T-helper 2 cell (primary cell): ENCODE data around the gene LTBR.
"Not testable (repeated sequence)": the region's sequence is repeated elsewhere in the genome, so short reads cannot be mapped to it uniquely, and the experiment has no call there.

Source experiments
- DNase-seq, 5 experiments: peaks; one replicate each; pipeline versions ENCODE4 v3.0.0 to v3.0.0-alpha.2; 2012 to 2022
- total RNA-seq, 2 donors: gene quantifications; one replicate each; lab custom pipeline; 2026; lab: John Stamatoyannopoulos, UW

LTBR gene
- 0 to 0.31 reads per million in 2 donors for total RNA-seq

DNA sequence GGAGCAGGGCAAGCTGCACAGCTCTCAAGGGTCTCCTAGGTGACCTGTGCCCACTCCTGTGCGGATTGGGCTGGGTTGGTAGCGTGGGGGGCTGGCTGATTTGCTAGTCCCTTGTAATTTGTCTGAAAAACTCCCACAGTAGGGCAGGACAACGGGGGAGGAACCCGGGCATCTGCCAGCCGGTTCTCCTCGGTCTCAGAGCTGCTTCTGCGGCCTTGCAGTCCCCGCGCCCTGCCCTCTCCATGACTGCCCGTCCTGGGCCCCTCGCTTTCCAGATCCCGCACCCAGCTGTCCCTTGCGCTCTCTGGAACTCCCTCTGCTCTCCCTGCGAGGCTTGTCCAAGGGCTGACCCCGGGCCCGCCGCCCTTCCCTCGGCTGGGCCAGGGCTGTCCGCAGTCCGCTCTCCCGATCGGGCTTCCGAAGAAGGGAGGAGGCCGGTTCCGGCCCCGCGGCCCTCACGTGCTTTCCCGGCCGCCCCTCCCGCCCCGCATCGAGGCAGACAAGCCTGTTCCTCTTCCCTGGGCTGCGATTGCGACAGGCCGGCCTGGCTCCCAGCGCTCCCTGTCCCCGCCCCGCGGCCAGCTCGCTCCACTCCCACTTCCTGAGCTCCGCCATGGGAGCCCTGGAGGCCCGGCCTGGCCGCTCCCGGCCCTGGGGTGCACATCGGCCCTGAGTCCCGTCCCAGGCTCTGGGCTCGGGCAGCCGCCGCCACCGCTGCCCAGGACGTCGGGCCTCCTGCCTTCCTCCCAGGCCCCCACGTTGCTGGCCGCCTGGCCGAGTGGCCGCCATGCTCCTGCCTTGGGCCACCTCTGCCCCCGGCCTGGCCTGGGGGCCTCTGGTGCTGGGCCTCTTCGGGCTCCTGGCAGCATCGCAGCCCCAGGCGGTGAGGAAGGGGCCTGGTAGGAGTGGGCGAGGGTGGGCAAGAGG, at the start of gene LTBR:
Gene LTBR (plus strand): TSS at position 591 of the 927 bp plus-strand sequence. CDS start 197 bp downstream, at position 788.
- DNase-seq, result no peak

DNA sequence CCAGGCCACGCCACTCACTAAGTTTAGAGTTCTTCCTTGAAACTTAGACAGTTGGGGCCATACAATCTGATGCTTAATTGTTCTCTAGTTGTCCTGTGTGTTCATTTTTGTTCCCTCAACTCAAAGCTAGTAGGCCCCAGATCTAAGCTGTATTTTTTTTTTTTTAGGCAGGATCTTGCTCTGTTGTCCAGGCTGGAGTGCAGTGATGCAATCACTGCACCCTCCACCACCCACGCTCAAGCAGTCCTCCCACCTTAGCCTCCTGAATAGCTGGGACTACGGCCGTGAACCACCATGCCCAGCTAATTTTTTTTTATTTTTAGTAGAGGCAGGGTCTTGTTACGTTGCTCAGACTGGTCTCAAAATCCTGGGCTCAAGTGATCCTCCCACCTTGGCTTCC, 49.6 kb upstream of the LTBR start:
- no peak for DNase-seq

DNA sequence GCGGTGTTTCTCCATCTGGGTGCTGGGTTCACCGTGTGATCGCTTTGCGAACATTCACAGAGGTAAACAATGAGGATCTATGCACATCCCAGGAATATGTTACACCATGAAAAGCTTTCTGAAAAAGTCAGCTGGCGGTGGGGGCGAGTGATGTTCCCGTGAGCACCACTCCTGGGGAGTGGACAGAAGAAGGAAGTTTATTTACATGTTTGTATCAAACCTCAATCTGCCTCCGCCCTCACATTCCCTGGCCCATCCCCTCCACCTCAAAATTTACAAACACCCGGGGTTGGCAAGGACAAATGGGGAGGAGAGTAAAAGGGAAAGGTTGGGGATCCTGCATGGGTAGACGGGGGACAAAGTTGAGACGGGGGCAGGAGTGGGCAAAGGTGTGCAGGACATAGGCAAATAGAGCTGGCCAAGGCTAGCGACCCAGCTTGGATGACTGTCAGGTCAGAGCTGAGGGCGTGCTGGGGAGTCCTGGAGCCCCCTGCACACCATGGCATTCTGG, 49.0 kb upstream of the LTBR start:
- DNase-seq, result no peak

DNA sequence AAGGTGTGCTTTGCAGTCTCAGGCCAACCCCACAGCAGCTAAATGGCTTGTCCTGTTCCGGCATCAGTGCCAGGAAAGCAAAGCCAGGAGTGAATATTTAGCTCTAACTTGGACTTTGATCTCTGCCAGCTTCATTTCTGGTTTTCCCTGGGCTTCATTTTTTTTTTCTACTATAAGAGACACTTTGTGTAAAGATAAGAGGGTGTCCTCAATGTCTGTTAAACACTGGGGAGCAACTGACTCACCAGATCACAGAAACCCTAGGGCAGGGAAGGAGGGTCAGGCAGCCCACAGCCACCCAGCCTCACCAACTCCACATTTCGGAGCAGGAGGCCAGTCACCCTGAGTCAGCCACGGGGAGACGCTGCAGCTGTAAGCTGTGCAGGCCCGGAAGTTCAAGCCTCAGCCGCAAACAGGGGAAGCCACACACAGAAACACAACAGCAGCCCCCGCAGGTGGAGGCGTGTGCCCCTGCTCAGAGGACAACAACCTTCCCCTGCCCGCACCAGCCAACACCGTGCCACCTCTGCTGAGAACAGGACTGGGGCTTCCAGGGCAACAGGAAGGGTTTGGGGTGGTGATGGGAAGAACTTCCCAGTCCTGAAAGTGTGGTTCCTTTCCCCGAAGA, 48.4 kb upstream of the LTBR start:
- peak; percentile 54 to 94 (median 77) for DNase-seq

DNA sequence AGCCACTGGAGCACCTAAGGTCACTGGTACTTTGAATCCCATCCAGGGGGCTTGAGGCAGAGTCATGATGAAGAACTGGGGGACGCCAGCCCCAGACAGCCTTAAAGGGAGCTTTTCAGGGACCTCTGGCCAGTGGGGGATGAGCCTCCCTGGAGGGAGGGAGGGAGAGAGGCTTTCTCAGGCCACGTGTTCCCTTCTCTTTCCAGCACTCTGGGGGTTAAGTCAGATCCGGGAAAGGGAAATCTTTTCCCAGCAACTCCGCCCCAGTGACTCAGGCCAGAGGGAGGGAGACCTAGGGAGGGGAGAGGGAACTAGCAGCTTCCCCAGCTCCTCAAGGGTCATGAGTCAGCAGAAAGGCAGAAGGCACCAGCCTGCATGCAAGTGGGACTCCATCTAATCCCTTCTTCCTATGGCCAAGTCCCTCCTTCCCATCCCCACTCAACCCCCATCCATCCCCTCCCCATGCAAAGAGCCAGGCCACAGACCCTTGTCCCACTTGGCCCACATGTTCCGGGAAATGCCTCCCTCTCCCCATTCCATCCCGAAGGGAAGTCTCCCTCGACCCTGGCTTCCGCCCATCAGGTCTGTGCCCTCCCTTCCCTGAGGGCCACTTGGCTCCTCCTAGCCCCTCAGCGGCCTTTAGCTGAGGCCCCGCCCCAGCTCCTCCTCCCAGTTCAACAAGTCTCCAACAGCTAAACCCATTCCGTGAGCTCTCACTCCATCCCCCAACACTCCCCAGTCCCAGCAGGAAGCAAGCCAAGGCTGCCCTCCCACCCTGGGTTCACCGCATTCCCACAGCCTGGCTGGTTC, 47.7 kb upstream of the LTBR start:
- peak in 2 of 5 experiments; percentile 30 to 73 for DNase-seq

DNA sequence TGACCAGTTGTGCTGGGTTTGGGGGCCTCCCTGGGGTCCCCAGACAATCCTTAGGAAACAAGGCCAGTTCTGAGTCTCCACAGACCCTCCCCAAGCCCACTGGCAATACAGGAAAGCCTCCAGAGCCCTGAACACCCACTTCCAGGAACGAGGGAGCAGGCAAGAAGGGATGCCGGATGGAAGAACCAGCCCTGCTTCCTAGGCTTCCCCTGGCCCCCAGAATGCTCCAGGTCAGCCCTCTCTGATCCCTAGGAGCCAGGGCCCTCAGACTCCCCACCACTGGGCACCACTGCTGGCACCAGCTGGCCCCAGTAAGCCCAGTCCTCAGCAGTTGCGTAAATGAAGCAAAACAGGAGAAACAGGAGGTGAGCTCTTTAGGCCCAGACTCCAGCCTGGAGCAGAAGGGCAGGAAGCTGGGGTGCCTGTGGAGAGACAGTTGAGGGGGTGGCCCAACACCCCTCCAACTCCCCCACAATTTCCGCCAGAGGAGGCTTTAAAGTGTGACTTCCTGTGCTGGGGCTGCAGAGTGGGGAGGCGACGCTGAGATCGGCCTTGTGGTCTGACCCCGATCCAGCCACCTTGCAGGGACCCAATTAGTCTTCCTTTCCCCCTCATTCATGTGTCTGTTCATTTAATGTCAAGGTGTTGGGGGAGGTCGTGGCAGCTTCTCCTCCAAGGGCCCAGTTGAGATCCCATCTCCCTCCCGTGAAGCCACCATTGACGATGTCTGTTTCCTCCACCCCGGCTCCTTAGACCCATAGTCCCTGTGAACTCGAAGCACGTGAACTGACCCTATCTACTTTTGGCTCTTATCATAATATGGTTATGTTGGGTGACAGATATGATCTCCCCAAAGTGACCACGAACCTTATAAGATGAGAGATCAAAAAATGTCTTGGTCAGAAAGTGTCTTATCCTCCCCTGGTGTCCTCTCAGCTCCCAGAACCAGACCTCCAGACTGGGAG, 46.8 kb upstream of the LTBR start:
- peak in 3 of 5 experiments; percentile 54 to 90 (median 88) for DNase-seq

DNA sequence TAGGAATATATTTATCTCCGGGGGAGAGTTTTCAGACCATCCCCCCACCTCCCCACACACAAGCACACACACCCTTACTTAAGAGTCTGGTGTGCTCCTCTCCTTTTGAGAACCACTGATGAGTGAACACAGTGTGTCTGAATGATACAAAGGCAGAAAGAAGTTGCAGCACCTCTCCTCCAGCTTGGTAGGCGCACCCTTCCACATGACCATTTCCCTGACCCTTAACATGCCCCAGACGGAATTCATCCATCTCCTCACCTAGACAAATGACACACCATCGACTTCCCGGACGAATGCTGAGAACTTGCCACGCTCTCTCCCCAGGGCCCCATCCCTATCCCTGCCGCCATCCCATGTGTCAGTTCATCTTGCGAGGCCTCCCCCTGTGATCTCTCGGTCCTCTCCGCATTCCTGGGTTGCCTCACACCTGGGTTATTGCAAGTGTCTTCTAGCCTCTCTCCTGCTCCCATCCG, 46.0 kb upstream of the LTBR start:
- DNase-seq, result peak in 1 of 5 experiments; percentile 53

DNA sequence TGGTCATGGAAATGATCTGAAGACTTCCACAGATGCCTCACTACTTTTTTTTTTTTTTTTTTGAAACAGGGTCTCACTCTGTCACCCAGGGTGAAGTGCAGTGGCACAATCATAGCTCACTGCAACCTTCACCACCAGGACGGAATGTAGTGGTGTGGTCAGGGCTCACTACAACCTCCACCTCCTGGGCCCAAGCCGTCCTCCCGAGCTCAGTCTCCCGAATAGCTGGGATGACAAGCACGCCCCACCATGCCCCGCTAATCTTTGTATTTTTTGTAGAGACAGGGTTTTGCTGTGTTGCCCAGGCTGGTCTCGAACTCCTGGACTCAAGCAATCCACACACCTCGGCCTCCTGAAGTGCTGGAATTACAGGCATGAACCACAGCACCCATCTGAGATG, 45.4 kb upstream of the LTBR start:
- DNase-seq, result not testable (repeated sequence)

DNA sequence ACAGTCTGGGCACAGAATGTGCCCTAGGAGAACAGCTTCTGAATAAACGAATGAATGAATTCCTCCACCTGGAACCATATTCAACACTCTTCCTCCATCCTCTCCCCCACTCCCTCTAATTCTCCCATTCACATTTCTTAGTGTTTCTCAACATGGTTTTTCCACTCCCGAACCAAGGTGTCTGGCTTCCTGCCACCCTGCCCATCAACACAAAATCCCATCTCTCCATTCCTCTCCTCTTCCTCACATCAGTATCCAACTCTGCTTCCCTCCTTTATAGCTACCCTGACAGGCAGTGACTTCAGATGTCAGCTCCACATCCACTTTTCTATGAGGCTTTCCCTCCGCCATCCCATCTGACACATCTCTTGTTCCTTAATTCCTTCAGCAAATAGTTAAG, 45.0 kb upstream of the LTBR start:
- DNase-seq, result no peak

DNA sequence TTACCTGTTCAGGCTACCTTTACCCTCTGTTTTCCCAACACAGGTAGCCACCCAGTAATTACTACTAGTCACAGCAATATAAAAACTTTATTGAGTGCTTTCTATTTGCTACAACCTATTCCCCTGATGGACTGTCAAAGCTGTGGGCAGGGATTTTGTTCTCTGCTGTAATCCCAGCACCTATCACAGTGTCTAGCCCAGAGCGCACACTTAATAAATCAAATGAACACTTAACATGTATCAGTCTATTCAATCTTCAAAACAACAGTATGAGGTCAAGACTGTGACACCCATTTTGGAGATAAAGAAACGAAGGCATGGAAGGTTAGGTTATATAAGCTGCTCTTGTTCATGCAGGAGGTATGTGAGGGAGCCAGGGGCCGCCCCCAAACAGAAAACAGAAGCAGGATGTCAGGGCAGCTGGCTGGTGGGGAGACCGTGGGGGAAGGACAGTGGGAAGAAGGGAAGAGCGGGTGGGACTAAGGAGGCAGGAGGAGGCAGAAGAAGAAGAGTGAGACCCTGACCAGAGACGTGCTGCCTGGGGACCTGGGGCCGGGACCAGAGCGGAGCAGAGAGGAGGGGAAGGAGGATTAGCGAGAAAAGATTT, 43.8 kb upstream of the LTBR start:
- peak in 1 of 5 experiments; percentile 51 for DNase-seq

DNA sequence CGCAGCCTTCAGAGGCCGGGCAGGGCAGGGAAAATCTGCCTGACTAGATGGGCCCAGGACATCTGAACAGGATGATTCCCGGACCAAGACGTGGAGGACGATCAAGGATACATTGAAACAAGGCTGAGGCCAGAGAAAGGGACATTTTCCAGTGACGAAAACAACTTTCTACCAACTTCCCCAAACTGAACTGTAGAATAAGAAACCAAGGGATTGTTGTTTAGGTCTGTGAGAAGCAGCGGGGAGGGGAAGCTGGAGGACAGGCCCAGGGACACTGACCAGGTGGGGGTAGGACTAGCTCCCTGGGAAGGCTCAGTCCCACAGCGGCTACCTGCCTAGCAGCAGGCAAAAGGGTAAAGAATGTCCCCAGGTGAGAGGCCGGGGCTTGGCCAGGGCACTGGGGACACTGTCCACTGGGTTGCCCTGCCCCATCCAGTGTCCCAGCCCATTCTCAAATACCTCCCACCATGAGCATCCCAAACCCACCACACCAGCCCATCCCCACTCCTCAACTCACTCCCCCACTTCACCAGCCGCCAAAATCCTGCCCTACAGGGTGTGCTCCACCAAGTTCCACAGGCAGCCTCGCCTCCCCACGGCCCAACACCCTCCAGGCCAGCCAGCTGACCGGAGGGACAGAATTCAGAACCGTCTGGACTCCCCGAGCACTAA, 43.1 kb upstream of the LTBR start:
- no peak for DNase-seq

DNA sequence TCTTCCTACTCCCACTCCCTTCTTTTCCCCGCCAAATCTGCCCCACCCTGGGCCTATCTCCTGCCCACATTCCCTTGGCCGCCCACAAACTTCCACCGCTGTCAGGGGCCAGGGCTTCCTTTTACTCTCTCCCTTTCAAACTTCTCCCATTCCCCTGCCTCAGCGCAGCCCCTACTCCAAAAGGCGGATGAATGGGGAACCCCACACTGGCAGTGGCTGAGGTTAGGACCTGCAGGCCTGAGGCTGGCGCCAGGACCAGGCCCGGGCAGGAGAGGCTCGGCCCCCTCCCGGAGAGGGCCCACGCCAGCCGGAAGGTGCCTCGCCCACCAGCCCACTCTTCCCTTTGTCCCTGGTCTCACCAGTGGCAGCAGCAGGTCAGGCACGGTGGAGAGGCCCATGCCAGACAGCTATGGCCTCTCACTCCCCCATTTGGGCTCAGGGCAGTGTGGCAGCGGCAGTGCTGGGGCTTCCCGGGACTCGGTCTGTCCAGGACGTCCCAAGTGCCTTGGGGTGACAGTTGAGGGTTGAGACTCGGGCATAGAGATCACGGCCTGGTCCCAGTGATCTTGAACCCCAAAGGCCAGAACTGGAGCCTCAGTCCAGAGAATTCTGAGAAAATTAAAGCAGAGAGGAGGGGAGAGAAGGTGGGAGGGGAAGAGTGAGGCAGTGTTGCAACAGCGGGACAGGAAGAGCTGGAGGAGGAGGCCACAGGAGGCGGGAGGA, 42.4 kb upstream of the LTBR start, which contains the start of gene TNFRSF1A:
Gene TNFRSF1A (minus strand): TSS at position 660 of the 723 bp plus-strand sequence. CDS start 262 bp downstream, at position 398.
- peak in 2 of 5 experiments; percentile 30 to 74 for DNase-seq

DNA sequence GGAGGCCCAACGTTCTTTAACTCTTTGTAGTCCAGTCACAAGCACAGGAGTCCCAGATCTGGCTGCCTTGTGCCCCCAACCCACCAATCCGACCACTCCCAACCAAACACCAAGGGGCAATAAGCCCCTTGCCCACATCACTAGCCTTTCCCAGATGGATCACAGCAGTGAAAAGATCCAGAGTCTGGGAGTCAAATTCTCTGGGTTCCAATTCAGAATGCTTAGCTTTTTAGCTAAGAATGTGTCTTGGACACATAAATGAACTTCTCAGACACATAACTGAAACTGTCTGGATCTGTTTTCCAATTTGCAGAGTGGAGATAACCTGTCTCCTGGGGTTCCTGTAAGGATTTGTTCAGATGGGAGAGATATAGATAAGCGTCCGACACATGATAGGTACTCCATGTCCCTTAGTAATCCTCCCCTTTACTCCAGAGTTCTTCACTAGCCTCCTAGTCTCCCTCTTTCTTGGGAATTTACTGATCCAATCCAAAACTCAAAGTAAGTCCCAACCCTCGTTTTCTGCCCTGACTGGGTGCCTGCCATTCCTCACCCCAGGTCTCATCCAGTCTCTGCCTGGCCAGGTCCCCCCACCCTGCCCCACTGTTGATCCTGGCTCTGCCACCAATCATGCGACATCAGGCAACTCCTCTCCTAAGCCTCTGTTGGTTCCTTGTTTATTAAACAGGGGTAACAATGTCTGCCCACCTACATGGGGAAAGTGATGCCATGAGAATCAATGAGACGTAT, 41.6 kb upstream of the LTBR start:
- no peak for DNase-seq

DNA sequence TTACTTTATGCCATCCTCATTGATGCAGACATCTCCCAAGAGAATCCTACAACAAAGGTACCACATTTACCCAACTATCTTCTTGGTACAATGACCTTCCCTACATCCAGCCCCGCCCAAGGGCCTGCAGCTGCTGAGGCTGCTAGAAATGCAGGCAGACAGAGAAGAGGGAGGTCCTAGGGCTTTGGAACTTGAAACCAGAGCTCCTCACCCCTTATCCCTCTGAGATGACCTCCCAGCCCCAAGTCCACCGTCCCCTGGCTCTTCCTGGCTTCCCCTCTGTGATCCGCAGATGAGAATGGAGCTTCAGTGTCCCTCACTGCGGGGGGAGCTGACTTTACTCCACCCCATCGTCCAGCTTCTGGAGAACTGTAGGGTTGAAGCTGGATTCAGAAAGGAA, 40.4 kb upstream of the LTBR start:
- no peak for DNase-seq

DNA sequence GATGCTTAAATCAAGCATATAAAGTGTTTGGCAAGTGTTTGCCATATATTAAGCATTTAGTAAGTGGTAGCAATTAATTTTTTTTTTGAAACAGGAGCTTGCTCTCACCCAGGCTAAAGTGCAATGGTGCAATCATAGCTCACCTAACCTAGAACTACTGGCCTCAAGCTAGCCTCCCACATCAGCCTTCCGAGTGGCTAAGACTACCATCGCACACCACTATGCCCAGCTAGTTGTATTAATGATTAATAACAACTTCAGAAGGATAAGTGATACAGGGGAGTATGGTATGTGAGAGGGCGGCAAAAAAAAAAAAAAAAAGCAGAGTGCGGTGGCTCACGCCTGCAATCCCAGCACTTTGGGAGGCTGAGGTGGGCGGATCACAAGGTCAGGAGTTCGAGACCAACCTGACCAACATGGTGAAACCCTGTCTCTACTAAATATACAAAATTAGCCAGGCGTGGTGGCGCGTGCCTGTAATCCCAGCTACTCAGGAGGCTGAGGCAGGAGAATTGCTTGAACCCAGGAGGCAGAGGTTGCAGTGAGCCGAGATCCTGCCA, 39.8 kb upstream of the LTBR start:
- DNase-seq, result not testable (repeated sequence)

DNA sequence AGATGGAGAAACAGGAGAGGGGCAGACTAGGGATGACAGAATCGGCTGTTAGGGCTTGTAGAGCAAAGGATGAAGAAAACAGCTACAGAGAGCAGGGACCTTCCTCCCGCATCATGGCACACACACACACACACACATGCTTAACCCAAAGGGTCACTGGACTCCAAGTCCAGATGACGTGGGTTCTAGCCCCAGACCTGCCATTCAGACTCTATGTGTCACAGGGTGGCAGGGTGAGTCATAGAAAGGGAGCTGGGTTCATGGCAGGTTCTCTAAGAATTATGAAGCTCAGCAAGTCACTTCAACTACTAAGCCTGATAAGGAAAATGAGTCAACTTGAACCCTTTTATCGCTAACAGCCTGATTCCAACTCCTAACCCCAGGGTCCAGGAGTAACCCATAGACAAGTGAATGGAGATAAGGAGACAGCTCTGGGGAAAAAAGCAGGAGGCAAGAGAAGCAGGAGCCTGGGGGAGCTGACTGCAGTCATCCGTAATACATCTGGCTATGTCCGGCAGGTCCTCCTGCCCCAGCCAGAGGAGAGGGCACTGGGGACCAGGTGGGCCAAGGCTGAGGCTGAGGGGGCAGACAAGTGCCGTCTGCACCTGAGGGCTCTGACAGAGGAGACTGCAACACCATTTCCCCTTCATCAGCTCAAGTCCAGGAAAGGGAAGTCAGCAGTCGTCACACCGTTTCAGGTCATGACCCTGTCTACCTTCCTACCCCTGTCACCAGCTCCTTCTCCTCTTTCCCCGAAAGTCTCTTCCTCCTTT, 38.5 kb upstream of the LTBR start:
- no peak for DNase-seq

DNA sequence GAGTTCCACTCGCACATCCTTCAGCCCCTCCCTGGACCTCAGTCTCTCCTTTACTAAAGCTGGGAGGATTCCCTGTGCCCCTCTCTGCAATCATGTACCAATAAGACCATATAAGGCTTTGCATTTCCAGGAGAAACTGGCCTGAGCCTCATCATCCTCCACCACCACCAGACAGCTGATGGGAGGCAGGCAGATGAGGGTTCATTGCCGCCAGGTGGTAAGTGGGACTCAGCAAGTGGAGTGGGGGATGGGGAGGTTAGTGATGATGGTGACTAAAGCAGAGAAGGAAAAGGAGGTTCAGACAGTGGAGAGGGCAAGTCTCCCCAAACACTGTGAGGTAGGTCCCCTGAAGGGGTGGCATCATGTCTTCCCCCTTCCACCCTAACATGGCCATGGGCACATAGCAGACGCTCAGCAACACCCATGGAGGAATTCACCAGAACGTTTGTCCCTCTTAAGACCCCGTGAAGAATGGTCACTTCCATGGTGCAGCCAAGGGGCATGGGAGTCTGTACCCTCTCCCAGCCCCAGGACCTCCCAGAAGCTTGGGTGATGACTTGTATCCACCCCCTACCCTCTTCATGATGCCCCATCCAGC, 37.6 kb upstream of the LTBR start:
- DNase-seq, result no peak
